ENCODE results near the gene PLA2G4C.

Gene PLA2G4C, protein sequence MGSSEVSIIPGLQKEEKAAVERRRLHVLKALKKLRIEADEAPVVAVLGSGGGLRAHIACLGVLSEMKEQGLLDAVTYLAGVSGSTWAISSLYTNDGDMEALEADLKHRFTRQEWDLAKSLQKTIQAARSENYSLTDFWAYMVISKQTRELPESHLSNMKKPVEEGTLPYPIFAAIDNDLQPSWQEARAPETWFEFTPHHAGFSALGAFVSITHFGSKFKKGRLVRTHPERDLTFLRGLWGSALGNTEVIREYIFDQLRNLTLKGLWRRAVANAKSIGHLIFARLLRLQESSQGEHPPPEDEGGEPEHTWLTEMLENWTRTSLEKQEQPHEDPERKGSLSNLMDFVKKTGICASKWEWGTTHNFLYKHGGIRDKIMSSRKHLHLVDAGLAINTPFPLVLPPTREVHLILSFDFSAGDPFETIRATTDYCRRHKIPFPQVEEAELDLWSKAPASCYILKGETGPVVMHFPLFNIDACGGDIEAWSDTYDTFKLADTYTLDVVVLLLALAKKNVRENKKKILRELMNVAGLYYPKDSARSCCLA

DNA sequence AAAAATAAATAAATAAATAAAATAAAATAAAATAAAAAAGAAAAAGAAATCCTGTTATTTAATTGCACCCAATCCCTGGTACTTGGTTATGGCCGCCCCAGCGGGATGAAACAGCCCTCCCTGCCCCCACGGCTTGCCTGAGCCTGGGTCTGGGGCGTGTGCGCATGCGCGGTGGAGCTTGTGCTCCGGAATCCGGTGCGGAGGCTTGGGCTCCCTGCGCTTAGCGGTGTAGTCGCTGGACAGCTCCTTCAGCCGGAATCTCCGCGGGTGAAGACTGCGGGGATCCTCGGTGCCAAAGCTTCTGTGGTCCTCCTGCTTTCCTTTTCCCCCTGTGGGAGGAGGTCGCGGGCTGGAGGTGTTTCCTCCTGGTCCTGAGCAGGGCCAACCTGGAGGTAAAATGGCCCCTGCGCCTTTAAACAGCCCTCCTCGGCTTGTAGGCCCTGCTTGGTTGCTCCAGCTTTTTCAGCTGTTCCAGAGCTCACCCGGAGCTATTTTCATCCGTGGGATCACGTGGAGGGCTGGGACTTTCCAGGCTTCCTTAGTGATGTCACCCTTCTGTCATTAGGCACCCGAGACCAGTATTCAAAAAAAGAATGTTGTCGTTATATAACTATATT, at the start of gene PLA2G4C:
Gene PLA2G4C (minus strand): TSS at position 468 of the 617 bp plus-strand sequence. CDS start 4,288 bp downstream, outside the sequence.
- DNase-seq (ENCODE audit: low read depth, low spot score), result peak; percentile 58

DNA sequence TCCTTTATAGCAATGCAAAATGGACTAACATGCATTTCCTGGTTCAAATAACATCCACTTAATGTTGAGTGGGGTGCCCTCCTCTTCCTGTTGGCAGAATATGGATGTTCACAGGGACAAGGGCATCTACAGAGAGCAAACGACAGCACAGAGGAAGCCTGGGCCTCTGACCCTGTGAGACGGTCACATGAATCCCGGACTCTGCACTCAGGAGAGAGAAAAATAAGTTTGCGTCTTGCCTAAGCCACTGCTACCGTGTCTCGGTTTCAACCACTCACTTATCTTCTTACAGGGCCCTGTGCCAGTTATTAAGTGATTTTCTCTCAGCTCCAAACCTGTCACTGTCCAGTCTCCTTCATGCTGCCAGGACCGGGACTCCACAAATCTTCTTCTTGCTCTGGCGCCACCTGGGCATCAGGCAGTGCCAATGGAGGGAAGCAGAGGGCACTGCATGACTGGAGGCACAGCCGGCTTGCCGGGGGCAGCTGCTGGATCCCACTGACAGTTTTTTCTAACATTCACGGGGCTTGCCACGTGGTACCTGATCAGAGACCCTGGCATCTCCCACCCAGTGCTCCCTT, 47.7 kb upstream of the PLA2G4C start:
- no peak for DNase-seq (ENCODE audit: low read depth, low spot score)

DNA sequence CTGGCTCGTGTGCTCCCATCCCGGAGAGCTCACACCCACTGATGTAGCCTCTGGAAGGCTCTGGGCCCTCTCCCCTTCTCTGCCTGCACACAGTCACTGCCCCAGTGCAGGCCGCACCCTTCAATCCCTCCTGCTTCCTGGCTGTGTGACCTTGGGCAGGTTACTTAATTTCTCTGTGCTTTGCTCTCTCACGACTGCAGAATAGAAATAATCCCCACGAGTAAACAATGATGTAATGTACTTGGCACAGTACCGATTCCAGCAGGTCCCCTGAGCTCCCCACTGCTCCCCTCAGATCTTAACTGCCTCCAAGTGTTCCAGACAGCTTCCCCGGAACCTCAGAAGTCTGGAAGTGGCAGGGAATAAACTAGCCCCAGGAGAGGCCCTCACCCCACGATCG, 43.4 kb upstream of the PLA2G4C start:
- DNase-seq (ENCODE audit: low read depth, low spot score), result no peak

DNA sequence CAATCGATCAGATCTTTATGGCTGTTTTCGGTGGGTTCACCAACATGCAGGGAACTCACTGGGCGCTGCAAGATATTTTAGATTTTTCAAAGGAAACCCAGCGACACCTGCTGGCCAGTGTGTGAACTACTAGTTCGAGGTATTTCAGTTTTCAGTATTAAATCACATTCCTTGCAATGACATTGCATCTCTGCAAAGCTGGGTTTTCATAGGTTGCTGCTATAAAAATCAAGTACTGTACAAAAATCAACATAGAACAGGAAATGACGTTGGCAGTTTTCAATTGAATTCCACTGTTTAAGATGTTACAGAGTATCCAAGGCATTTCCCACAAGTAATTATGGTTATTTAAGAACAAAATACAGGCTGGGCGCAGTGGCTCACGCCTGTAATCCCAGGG, 41.9 kb upstream of the PLA2G4C start:
- peak; percentile 46 for DNase-seq (ENCODE audit: low read depth, low spot score)

DNA sequence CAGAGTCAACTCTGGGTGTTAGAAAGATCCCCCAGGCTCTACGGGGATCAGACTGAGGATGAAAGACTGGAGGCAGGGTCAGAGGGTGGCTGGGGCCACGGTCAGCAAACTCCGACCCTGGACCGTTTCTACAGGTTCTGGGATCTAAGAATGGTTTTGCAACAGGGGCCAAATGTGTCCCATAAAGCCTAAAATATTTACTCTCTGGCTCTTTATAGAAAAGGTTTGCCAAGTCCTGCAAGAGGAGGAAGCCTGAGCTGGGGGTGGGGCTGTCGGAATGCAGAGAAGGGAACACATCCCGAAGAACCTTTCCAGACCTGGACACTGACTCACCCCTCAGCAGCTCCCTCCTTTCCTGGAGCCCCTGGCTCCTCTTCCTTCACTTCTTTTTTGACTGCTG, 38.8 kb upstream of the PLA2G4C start:
- DNase-seq (ENCODE audit: low read depth, low spot score), result no peak

DNA sequence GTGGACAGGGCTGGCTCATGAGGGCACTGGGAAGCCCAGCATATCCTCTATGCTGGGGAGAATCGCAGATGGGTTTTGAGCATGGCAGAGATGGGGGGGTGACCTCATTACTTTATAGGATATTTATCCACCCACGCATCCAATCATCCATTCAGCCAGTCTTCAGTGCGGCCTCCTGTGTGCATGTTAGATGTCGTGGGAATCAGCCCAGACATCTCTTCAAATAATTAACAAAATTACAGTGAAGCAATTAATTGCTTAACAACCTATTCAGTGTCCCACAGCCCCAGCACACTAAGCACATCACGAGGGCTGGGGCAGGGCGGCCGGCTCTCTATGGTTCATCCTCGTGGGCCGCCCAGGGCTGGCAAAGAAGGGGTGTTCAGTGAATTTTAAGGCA, 38.0 kb upstream of the PLA2G4C start:
- DNase-seq (ENCODE audit: low read depth, low spot score), result no peak

DNA sequence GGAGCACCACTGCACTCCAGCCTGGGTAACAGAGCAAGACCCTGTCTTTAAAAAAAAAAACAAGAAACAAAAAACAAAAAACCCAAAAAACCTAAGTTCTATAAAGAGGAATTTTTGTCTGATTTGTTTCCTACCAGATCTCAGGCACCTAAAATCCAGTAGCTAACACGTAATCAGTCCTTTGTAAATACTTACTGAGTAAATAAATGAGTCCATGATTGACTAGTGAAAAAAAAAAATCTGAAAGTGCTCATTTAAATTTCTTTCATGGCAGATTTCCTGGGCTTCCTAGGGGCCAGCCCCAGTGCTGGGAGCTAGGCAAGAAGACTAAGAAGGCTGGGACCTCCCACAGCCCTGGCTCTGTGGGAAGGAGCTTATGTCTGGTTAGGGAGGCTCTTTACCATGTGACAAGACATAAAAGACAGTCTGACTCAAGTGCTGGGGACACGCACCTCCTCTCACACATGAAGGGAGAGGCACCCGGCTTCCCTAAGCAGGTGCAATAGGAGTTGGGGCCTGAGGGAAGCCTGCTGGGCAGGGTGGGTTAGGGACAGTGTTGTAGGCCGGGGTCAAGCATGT, 37.1 kb upstream of the PLA2G4C start:
- no peak for DNase-seq (ENCODE audit: low read depth, low spot score)

DNA sequence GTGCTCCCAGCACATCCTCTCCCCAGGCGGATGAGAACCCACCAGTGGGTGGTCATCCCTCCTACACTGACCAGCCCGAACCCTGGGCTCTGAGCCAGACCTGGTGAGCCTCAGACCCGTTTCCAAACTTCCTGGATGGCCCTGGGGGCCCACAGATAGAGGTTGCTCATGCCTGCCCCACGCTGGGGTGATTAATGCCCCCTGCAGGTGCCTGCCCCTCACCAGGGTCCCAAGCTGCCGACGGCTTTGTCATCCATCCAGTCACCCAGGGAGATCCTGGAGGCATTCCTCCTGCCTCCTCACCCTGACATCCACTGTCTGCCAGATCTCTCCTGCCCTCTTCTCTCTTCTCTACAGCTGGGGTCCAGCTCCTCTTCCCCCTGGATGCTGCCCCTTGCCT, 28.4 kb upstream of the PLA2G4C start:
- no peak for DNase-seq (ENCODE audit: low read depth, low spot score)

DNA sequence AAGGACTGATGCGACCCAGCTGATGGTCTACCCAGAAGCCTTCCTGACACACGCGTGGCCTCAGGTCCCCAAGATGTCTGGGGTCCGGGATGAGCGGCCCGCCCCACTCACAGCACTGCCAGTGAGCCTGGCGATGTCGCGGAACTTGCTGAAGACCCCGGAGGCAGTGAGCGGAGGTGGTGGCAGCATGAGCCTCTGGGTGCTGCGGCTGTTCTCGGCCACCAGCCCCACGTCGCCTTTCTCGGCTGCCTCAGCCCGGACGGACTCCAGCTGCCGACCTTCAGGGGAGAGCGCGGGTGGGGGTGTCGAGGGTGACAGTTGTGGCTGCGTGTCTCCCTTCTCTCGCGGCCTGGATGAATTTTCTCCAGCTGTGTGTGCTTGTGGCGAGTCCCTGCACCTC, 26.8 kb upstream of the PLA2G4C start:
- DNase-seq (ENCODE audit: low read depth, low spot score), result no peak

DNA sequence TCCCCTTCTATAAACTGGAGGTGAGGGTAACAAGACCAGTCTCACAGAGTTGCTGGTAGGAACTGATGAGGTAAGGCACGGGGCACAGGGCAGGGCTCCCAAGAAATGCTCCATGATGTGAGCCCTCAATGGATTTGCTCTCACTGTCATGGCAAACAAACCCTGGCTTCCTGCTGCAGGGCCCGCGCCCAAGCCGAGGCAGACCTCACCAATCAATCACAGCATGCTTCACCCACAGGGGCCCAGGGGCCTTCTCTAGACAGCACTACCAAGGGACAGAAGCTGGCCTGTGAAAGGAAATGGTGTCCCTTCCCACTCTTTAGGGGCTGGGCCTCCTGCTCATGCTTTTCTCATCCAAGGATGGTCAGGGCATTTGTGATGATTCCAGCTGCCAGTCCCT, 25.9 kb upstream of the PLA2G4C start:
- no peak for DNase-seq (ENCODE audit: low read depth, low spot score)

DNA sequence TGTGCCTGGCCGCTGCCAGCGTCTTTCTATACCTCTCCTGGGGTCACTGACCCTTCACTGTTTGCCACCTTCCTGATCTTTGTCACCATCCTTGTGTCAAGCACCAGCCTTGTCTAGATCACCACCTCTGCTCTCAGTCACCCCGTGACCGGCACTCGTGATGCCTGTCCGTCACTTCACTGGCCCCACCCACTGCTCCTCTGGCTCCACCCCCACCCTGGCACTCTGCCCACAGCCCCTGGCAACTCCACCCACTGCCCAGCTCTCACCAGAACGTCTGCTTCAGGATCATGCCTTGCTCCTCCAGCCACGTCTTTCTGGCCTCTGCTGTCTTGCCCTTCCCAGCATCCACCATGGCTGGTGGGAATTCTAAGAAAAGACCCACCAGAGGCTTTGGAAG, 24.8 kb upstream of the PLA2G4C start:
- DNase-seq (ENCODE audit: low read depth, low spot score), result no peak

DNA sequence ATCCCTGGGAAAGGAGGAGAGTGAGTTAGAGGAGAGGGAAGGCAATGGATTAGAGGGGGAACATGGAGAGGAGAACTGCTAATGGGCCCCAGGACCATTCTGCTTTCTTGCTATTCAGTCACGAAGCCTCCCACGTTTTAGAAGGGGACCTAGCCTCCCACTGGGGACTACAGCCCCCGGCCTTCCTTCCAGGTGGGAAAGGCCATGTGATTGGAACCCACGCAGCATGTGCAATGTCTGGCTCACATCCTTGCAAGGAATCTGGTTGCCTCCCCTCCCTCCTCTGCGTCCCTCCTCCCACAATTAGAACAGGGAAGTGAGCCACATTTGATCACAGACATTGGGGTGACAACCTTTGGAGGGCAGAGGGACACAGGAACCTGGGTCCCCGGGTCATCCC, 22.5 kb upstream of the PLA2G4C start:
- no peak for DNase-seq (ENCODE audit: low read depth, low spot score)

DNA sequence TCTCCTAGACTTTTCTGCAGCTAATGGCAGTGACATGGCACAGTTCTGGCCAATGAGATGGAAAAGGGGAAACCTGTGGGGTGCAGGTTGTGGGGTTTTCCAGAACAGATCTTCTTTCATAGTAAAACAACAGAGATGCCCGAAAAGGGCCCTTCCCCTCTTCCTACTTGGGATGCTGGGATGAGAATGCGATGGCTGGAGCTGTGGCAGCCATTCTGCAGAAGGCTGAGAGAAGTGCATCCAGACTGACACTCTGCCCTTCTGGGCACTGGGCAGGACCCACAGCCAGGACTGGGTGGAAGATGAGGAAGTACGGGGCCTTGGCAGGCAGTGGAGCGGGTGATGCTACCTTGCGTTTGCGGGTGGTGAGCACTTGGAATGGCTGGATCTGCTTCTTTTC, 16.9 kb upstream of the PLA2G4C start:
- no peak for DNase-seq (ENCODE audit: low read depth, low spot score)

DNA sequence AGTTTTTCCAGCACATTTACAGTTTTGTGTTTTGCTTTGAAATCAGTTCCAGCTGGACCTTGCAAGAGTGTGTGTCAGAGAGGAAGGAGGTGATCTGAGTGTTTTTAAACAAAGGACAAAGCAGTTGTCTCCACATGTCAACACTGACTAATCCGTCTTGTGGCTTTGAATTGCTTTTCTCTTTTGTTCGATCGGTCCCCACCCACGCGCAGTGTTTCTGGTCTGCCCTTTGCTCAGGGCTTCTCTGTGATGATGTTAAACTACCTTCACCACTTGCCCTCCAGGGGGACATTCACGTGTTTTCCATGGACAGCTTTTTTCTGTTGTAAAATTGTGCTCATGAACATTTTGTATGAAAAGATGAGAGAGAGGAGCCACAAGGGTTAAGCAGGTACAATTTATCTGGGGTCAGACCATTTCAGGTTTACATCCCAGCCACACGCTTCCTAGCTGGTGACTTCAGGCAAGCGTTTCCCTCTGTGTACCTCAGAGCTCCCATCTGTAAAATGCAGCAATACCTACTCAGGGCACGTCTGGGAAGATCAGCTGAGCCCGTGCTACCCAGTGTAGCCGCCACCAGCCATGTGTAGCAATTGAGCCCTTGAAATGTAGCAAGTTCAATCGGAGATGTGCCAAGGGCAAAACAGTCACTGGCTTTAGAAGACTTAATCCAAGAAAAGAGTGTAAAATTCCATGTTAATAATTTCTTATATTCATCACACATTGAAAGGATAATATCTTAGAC, 13.5 kb upstream of the PLA2G4C start:
- DNase-seq (ENCODE audit: low read depth, low spot score), result no peak

DNA sequence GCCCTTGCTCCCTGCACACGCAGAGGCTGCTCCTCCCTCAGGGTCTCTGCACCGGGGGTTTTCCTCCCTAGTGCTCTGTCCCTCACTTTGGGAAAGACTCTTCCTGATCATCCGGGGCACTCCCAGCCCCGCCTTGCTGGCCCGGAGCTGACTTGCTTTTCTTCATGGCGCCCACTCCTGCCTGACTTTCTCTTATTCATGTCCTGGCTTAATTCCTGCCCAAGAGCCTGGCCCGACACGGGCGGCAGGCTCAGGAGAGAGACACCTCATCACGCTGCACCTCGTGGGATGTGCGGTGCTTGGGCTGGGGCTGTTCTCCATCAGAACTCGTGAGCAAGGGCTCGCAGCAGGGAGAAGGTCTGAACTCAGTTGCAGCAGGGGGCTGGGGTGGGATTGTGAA, 11.8 kb upstream of the PLA2G4C start:
- DNase-seq (ENCODE audit: low read depth, low spot score), result no peak

DNA sequence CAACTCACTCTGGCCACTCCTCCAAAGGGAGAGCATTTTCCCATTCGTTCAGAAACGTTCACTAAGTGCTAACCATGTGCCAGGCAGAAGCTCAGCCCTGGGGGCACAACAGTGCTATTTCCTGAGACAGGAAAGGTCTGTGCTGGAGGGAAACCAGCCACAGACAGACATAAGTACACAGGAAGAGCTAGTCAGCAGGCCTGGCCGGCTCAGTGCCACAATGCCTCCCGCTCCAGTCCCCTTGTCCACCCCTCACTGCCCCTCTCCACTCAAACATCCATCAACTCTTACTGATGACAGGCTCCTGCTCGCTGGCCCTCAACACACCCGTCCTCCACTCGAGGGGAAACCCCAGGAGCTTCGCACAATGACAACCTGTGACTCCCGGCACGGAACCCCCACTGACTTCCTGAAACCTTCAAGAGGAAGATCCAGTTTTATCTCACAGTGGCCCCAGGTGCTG, 11.3 kb upstream of the PLA2G4C start:
- no peak for DNase-seq (ENCODE audit: low read depth, low spot score)

DNA sequence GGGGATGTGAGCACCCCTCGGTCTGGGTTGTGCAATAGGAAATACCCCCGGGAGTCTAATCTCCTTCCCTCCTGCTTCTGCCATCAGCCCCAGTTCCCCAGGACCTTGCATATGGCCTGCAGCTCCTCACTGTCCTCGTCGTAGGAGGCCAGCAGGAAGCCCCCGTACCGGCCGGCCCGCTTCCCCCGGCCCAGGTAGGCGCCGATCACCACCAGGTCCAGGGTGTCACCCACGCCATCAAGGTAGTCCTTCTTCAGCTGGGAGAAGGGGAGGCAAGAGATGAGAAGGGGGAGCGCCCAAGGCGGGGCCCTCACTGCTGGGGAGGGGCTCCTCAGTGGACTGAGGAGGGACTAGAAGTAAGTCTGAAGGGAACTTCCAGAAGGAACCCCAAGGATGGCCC, 10.4 kb upstream of the PLA2G4C start:
- no peak for DNase-seq (ENCODE audit: low read depth, low spot score)

DNA sequence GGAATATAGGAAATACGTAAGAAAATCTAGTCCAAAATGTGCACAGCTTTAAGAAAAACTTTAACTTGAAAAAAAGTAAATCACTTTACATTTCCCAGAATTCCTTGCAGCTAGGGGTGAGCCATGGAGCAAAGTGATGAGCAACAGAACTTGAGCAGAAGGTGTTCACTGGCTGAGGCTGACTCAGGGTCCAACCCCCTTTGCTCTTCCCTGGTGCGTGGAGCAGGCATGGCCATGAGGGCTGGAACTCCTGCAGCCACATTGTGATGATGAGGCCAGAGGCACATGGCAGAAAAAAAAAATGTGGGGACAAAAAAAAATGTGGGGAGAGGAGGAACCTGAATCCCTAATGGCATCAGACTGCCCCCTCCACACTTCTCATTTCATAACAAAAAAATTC, 9.9 kb upstream of the PLA2G4C start:
- no peak for DNase-seq (ENCODE audit: low read depth, low spot score)

DNA sequence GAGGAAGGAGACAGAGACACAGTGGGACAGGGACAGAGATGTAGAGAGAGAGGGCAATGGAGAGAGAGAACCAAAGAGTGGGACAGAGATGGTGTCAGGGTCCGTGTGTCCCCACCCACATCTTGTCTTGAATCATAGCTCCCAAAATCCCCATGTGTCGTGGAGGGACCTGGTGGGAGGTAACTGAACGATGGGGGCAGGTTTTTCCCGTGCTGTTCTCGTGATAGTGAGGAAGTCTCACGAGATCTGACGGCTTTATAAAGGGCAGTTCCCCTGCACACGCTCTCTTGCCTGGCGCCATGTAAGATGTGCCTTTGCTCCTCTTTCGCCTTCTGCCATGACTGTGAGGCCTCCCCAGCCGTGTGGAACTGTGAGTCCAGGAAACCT, 7.5 kb upstream of the PLA2G4C start:
- no peak for DNase-seq (ENCODE audit: low read depth, low spot score)

DNA sequence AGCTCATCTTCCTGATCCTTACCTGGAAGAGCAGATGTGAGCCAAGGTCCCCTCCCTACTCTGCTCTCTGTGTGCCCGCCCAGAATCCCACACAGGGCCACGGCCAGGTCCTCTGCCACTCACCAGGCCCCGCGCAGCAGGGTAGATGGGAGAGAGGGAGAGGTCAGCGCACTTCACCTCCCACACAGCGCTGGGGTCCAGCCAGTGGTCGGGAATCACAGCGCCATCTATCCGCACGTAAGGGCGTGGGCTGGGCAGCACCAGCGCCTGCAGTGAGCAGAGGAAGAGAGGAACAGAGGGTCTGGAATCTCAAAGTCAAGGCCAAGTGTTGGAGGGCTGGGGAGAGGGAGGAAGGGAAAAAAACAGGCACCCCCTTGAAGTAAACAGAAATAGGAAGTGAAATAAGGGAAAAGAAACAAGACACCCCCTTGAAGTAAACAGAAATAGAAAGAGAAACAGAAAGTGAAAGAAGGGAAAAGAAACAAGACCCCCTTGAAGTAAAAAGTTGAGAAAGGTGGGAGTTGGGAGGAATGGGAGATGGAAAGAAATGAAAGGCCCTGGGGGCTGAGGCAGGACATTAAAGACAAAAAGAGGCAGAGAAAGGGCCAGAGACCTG, 7.0 kb upstream of the PLA2G4C start:
- DNase-seq (ENCODE audit: low read depth, low spot score), result no peak
